ENCODE data around the gene AMPD1. TPM values are rescaled to one million over a fixed set of nuclear protein-coding genes. Genes with fewer than 3 reads are reported as not detected.

AMPD1 gene
- polyA plus RNA-seq, 1 experiment, result not detected

GRCh38 chr1:114677691-114678090, 17.7 kb downstream of the AMPD1 start:
- Histone ChIP-seq H3K27me3 (ENCODE audit: control insufficient read depth, insufficient read depth, low read length) (peaks cover 10% of the 10 kb centered on the region), H3K9me3 (ENCODE audit: control insufficient read depth, insufficient read depth, low read length) (no peaks in the 10 kb centered on the region), H3K4me3 (ENCODE audit: low read depth, low read length) (no peak overlapping the region), H3K27ac (ENCODE audit: low read depth, low read length) (no peak overlapping the region)
- no peak for TF ChIP-seq CTCF (IDR thresholded peaks at IDR 0.05; ENCODE audit: low read depth, low read length)
- no peak for DNase-seq (ENCODE audit: low read depth, low spot score)
- POLR2A ChIA-PET, result no interaction called here
- CTCF ChIA-PET, result no interaction called here

- CTCF ChIA-PET, result no interaction called here
- no peak for TF ChIP-seq CTCF (IDR thresholded peaks at IDR 0.05; ENCODE audit: low read depth, low read length)
- Histone ChIP-seq H3K27me3 (ENCODE audit: control insufficient read depth, insufficient read depth, low read length) (peaks cover 8% of the 10 kb centered on the region), H3K4me3 (ENCODE audit: low read depth, low read length) (no peak overlapping the region), H3K27ac (ENCODE audit: low read depth, low read length) (no peak overlapping the region), H3K9me3 (ENCODE audit: control insufficient read depth, insufficient read depth, low read length) (no peaks in the 10 kb centered on the region)
- POLR2A ChIA-PET, result no interaction called here
- no peak for DNase-seq (ENCODE audit: low read depth, low spot score)
These were observed 19.2 kb downstream of the AMPD1 start for GRCh38 chr1:114676115-114676514.

- Histone ChIP-seq H3K9me3 (ENCODE audit: control insufficient read depth, insufficient read depth, low read length) (no peaks in the 10 kb centered on the region), H3K4me3 (ENCODE audit: low read depth, low read length) (no peak overlapping the region), H3K27me3 (ENCODE audit: control insufficient read depth, insufficient read depth, low read length) (peaks cover 5% of the 10 kb centered on the region), H3K27ac (ENCODE audit: low read depth, low read length) (no peak overlapping the region)
- no peak for TF ChIP-seq CTCF (IDR thresholded peaks at IDR 0.05; ENCODE audit: low read depth, low read length)
- ChIA-PET CTCF (interaction anchor here (1.3 to 5.4 kb wide), 4 partner anchors 9 to 694 kb away, joined by 3 to 25 read pairs (median 4); no protein-coding TSS in a partner anchor), POLR2A (no interaction called here)
- no peak for DNase-seq (ENCODE audit: low read depth, low spot score)
These were observed 23.4 kb downstream of the AMPD1 start for GRCh38 chr1:114671939-114672275.

- no peak for DNase-seq (ENCODE audit: low read depth, low spot score)
- Histone ChIP-seq H3K27ac (ENCODE audit: low read depth, low read length) (no peak overlapping the region), H3K27me3 (ENCODE audit: control insufficient read depth, insufficient read depth, low read length) (peaks cover 5% of the 10 kb centered on the region), H3K4me3 (ENCODE audit: low read depth, low read length) (no peak overlapping the region), H3K9me3 (ENCODE audit: control insufficient read depth, insufficient read depth, low read length) (no peaks in the 10 kb centered on the region)
- ChIA-PET POLR2A (no interaction called here), CTCF (interaction anchor here (0.7 to 5.4 kb wide), 5 partner anchors 10 to 693 kb away, joined by 3 to 25 read pairs (median 3); no protein-coding TSS in a partner anchor)
- TF ChIP-seq CTCF (IDR thresholded peaks at IDR 0.05; ENCODE audit: low read depth, low read length), result peak; percentile 46
These were observed 24.1 kb downstream of the AMPD1 start for GRCh38 chr1:114671011-114671938.

Data from AG04450 (cell line).